Prostate gland (tissue), 2 donors: ENCODE results near the gene OR10T2. TPM values are rescaled to one million over a fixed set of nuclear protein-coding genes. Genes with fewer than 3 reads are reported as not detected.

Experiments used
- DNase-seq: peaks from one replicate; pipeline ENCODE4 v3.0.0-alpha.2; 2019; ENCODE audit warnings: low spot score
- H3K27ac ChIP-seq, 2 donors: fragments of 200-600 bp; sonication (generic); 2 replicates each; pipeline ENCODE4 v1.5.1; 2017 to 2019
- H3K27me3 ChIP-seq: fragments of 200-600 bp; sonication (generic); replicated peaks from 2 replicates; pipeline ENCODE4 v1.5.1; 2019; ENCODE audit not compliant: insufficient read depth
- H3K36me3 ChIP-seq, 2 donors: fragments of 200-600 bp; sonication (generic); 1 replicate in 1 of 2; 2 replicates in 1 of 2; pipeline versions ENCODE4 v1.5.1 to v1.8.1; 2017 to 2019
- H3K4me1 ChIP-seq: fragments of 200-600 bp; sonication (generic); replicated peaks from 2 replicates; pipeline ENCODE4 v1.5.1; 2019
- H3K4me3 ChIP-seq, 2 donors: fragments of 200-600 bp; sonication (generic); 2 replicates each; pipeline ENCODE4 v1.5.1; 2017 to 2019
- H3K9me3 ChIP-seq: fragments of 200-600 bp; sonication (generic); 2 replicates; pipeline ENCODE4 v1.5.1; 2017
- CTCF ChIP-seq, 4 experiments: fragments of 200-600 bp in 2 of 4; fragments of 450-650 bp in 2 of 4; sonication (generic) in 2 of 4; IDR thresholded peaks; 1 replicate in 3 of 4; 2 replicates in 1 of 4; pipeline ENCODE4 v1.5.1; 2016 to 2019; ENCODE audit warnings: antibody characterized with exemption in 4 of 4, mild to moderate bottlenecking in 2 of 4, moderate library complexity in 2 of 4
- POLR2A ChIP-seq: fragments of 450-650 bp; IDR thresholded peaks from one replicate; pipeline ENCODE4 v1.6.1; 2016; ENCODE audit warnings: antibody characterized with exemption, mild to moderate bottlenecking
- POLR2AphosphoS5 ChIP-seq: sonication (generic); formaldehyde crosslinking; IDR thresholded peaks from one replicate; pipeline ENCODE4 v1.6.1; 2017; ENCODE audit warnings: antibody characterized with exemption
- WGBS: methylation state at CpG from one replicate; pipeline ENCODE4 v1.1.5; 2018; 5-methylcytosine and 5-hydroxymethylcytosine counted together
- intact Hi-C: fragments of 100-400 bp; cut with DNase I; formaldehyde crosslinking; loops from one replicate; pipeline ENCODE4 v1.14.2; 2022
- total RNA-seq, 2 donors: library from RNA; depleted of rRNA; stranded (reverse); fragments of >200 nt; gene quantifications; one replicate each; pipeline ENCODE4 v1.1.0, GENCODE V29; 2016

OR10T2 gene
- total RNA-seq, 2 donors from 2014 or later: not detected

GRCh38 chr1:158425027-158425426, 25.8 kb upstream of the OR10T2 start:
- DNase-seq: no peak
- no peak overlapping the region for H3K27ac ChIP-seq
- intact Hi-C loops: no loop called here
- H3K27me3 ChIP-seq: no peaks in the 10 kb centered on the region
- TF ChIP-seq POLR2A: no peak
- TF ChIP-seq CTCF (IDR thresholded peaks at IDR 0.05): no peak
- no peak for TF ChIP-seq POLR2AphosphoS5
- no peak overlapping the region for H3K4me3 ChIP-seq
- H3K36me3 ChIP-seq: no peaks in the 10 kb centered on the region
- no peaks in the 10 kb centered on the region for H3K4me1 ChIP-seq
- H3K9me3 ChIP-seq: no peaks in the 10 kb centered on the region

GRCh38 chr1:158422212-158422611, 22.9 kb upstream of the OR10T2 start:
- TF ChIP-seq POLR2A (no peak), POLR2AphosphoS5 (no peak), CTCF (IDR thresholded peaks at IDR 0.05) (no peak)
- H3K27ac ChIP-seq: no peak overlapping the region
- DNase-seq: no peak

GRCh38 chr1:158417586-158417985, 18.3 kb upstream of the OR10T2 start:
- intact Hi-C loops: no loop called here
- H3K4me1 ChIP-seq: no peaks in the 10 kb centered on the region

More at GRCh38 chr1:158422212-158422611, 22.9 kb upstream of the OR10T2 start:
- no peaks in the 10 kb centered on the region for H3K27me3 ChIP-seq
- no peaks in the 10 kb centered on the region for H3K9me3 ChIP-seq
- intact Hi-C loops: no loop called here
- no peak overlapping the region for H3K4me3 ChIP-seq
- H3K4me1 ChIP-seq: no peaks in the 10 kb centered on the region
- no peaks in the 10 kb centered on the region for H3K36me3 ChIP-seq

GRCh38 chr1:158414651-158415345, 15.5 kb upstream of the OR10T2 start:
- Histone ChIP-seq H3K9me3 (no peaks in the 10 kb centered on the region), H3K27ac (no peak overlapping the region), H3K4me3 (no peak overlapping the region), H3K36me3 (no peaks in the 10 kb centered on the region), H3K4me1 (no peaks in the 10 kb centered on the region), H3K27me3 (no peaks in the 10 kb centered on the region)
- TF ChIP-seq POLR2A (no peak), POLR2AphosphoS5 (no peak), CTCF (IDR thresholded peaks at IDR 0.05) (no peak)
- DNase-seq: no peak
- intact Hi-C loops: no loop called here
- 83% methylated on average over 4 of the region's 4 CpGs for WGBS

More at GRCh38 chr1:158417586-158417985, 18.3 kb upstream of the OR10T2 start:
- H3K27me3 ChIP-seq: no peaks in the 10 kb centered on the region
- H3K4me3 ChIP-seq: no peak overlapping the region
- no peak overlapping the region for H3K27ac ChIP-seq
- H3K9me3 ChIP-seq: no peaks in the 10 kb centered on the region
- TF ChIP-seq CTCF (IDR thresholded peaks at IDR 0.05): no peak
- no peak for TF ChIP-seq POLR2A
- TF ChIP-seq POLR2AphosphoS5: no peak
- no peak for DNase-seq
- H3K36me3 ChIP-seq: no peaks in the 10 kb centered on the region

- Histone ChIP-seq H3K4me1 (no peaks in the 10 kb centered on the region), H3K27me3 (no peaks in the 10 kb centered on the region), H3K27ac (no peak overlapping the region), H3K36me3 (no peaks in the 10 kb centered on the region), H3K9me3 (no peaks in the 10 kb centered on the region), H3K4me3 (no peak overlapping the region)
- TF ChIP-seq POLR2AphosphoS5 (no peak), POLR2A (no peak), CTCF (IDR thresholded peaks at IDR 0.05) (no peak)
- no peak for DNase-seq
- WGBS: 85% methylated on average over 5 of the region's 5 CpGs
- intact Hi-C loops: no loop called here
Measured at GRCh38 chr1:158407092-158407491, 7.8 kb upstream of the OR10T2 start.
